B cell (primary cell): ENCODE results near the gene BSND.

Source experiments
- EZH2 ChIP-seq: IDR thresholded peaks from 2 replicates; pipeline ENCODE4 v1.6.1; 2012; ENCODE audit warnings: borderline replicate concordance, low read depth, mild to moderate bottlenecking, moderate library complexity, low read length; ENCODE audit not compliant: insufficient read depth, poor library complexity, severe bottlenecking
- TF ChIP-seq, protein P1 (sequence below): fragments of 200-600 bp; IDR thresholded peaks from one replicate; pipeline ENCODE4 v1.8.0; 2022; ENCODE audit warnings: antibody characterized with exemption, mild to moderate bottlenecking

DNA sequence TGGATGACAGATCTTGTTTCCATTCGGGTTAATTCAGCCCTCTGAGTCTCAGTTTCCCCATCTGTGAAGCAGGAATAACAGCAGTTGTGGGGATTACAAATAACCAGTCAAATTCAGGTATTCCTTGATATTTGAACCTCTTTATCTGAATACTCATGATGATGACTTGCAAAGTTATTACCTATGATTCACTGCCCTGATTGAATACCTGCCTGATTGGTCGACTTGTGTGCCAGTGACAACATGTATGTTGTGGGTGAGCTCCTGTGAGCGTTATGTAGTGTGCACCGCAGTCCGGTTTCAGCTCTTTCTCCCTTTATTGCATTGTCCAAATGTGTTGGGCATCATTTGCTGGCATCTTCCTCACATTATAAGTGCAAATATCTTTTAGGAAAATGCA lies 27.8 kb upstream of the BSND start:
- TF ChIP-seq, protein P1, sequence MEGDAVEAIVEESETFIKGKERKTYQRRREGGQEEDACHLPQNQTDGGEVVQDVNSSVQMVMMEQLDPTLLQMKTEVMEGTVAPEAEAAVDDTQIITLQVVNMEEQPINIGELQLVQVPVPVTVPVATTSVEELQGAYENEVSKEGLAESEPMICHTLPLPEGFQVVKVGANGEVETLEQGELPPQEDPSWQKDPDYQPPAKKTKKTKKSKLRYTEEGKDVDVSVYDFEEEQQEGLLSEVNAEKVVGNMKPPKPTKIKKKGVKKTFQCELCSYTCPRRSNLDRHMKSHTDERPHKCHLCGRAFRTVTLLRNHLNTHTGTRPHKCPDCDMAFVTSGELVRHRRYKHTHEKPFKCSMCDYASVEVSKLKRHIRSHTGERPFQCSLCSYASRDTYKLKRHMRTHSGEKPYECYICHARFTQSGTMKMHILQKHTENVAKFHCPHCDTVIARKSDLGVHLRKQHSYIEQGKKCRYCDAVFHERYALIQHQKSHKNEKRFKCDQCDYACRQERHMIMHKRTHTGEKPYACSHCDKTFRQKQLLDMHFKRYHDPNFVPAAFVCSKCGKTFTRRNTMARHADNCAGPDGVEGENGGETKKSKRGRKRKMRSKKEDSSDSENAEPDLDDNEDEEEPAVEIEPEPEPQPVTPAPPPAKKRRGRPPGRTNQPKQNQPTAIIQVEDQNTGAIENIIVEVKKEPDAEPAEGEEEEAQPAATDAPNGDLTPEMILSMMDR = no peak
- no peak for TF ChIP-seq EZH2
